Kasumi-1 (cell line): Measurements from ENCODE around the gene UBAC2.
"Not testable (repeated sequence)": the region's sequence is repeated elsewhere in the genome, so short reads cannot be mapped to it uniquely, and the experiment has no call there.

Source experiments
- DNase-seq, 2 experiments: peaks; one replicate each; lab custom pipeline; 2025; lab: John Stamatoyannopoulos, UW

Gene UBAC2

DNA sequence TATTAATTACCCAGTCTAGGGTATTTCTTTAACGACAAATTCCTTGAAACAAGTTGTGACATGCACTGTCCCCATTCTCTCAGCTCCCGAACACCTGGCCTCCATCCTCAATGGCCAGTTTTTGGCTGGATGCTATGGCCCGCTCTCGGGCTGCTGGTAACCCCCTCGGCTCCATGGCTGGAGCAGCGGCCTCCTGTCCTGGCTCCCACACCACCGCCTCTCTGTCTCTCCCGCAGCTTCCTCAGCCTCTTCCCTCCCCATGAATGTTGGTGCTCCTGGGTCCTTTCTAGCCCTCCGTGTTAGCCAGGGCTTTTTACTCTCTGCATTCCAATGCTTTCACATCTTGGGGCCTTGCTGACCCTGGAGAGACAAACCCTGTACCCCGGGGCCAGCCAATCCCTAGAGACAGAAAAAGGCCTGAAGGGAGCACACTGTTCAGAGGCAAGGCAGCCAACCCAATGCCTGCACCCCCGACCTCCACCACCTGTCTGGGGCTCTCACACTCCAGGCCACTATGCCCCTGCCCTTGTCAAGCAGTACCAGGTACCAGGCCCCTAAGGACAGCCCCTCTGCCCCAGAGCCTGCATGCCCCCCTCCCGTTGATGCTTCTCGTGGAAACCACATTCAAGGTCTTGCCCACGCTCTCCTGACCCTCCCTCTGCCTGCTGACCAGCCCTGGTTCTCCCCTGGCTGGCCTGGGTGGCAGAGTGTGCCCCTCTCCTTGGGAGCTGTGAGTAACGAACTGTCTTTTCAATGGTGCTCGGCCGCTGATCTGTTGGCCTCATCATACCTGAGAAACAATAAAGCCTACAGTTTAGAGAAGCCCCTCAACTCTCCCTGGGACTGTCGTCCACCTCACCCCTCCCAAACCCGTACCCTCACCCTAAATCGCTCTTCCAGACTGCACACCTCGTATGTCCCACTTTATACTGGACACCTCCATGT, 193.4 kb downstream of the UBAC2 start:
- no peak for DNase-seq

DNA sequence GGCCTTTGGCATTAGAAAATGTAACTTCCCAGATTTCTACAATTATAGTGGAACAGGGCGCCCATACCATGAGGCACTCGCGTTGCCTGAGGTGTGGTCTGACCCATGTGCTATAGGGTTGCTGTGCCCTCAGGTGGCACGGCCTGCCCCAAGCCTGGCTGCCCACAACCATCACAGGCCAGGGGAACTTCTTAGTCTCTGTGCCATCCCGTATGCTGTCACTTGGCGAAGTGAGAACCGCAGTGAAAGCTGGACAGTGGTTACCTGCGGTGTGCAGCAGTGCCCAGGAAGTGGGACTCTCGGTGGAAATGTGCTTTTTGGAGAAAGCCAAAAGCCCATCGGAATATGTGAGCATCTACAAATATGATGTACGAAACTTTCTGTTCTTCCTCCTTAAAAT, 194.8 kb downstream of the UBAC2 start:
- no peak for DNase-seq

DNA sequence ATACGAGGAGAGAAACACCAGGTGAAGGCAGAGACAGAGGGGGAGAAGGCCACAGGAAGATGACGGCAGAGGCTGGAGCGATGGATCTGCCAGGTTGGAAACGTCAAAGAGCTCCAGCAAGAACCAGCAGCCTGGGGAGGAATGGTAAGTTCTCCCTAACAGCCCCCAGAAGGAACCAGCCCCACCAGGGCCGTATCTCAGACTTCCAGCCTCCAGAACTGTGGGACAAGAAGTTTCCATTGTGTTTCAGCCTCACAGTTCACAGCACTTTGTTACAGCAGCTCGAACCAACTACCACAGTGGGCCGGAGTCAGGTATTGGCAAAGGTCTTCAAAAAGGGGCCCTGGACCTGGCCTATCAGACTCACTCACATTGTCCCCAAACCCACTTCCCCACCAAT, 195.8 kb downstream of the UBAC2 start:
- no peak for DNase-seq

DNA sequence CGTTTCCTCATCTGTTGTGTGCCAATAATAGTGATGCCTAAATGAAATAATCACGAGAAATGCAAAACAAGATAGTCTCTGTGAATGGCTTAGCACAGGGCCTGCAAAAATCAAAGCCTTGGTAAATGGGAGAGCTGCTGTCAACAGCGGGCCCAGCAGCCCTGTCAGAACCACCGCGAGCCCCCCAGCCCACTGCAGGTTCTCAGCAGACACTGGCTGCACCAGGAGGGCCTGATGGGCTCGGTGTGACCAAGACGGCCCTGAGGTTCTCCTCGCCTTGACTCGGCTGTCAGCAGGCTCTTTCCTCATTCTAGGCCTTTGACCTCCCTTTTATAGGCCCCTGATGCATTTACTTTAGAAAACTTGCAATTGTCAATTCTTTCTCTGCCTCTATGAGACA, 197.4 kb downstream of the UBAC2 start:
- DNase-seq, result no peak

DNA sequence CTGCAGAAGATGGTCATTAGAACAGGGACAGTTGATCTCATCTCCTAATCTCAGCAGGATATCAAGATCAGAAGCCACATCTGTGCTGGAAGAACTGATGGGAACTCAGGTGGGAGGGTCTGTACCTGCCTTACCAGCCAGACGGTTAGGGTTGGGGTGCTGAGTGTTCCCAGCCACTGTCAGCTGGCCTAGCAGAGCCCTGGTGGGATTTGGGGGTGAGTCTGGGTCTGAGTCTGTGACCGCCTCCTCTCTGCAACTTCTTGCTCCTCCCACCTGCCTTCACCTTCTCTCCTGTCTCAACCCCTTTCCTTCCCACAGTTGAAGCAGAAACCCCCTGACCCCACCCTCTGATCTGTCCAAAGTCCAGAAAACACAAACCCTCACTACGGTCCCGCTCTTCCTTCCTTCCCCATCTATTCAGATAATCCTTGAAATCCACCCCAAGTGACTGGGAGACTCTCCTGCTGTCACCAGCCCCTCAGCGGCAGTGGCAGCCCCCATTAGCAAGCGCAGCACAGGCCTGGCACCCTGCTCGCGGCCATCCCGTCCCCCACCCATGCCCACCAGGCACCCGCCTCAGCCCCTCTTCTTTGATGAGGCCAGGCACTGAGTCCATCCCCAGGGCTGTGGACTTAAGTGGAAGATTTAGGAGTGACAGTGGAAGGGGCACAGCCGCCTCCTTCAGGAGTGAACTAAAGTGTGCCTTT, 198.4 kb downstream of the UBAC2 start:
- no peak for DNase-seq

DNA sequence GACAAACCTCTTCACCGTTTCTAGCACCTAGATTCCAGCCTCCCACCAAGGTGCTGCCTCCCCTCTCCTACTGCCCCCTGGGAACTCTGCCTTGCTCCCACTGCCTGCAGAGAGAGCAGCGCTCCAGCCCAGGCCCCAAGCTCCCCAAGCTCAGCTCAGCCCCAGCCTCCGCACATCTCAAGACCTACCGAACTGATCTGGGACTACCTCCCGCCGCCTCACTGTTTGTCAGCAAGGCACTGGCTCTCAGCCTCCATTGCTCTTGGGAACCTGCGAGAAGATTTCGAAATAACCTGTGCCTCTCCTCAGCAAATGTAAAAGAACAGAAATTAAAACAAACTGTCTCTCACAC, 198.9 kb downstream of the UBAC2 start:
- no peak for DNase-seq

DNA sequence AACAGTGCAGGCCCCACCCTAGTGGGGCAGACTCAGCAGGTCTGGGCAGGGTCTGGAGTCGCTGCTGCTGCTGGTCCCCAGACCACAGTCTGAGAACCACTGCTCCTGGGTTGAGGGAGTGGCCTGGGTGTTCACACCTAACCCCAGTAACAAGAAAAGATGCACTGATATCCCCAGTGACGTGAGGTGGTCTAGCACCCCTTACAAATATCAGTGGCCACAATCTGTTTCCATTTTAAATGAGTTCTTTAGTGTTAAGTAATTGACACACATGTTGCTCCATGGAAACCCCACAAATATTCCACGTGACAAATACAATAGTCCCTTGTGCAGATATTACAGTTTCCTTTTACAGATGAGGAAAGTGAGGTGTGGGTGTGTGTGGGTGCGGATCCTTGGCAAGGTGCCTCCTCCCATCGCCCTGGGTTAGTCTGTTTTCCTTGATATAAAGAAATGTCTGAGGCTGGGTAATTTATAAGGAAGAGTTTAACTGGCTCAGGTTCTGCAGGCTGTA, 202.9 kb downstream of the UBAC2 start:
- DNase-seq, result no peak

DNA sequence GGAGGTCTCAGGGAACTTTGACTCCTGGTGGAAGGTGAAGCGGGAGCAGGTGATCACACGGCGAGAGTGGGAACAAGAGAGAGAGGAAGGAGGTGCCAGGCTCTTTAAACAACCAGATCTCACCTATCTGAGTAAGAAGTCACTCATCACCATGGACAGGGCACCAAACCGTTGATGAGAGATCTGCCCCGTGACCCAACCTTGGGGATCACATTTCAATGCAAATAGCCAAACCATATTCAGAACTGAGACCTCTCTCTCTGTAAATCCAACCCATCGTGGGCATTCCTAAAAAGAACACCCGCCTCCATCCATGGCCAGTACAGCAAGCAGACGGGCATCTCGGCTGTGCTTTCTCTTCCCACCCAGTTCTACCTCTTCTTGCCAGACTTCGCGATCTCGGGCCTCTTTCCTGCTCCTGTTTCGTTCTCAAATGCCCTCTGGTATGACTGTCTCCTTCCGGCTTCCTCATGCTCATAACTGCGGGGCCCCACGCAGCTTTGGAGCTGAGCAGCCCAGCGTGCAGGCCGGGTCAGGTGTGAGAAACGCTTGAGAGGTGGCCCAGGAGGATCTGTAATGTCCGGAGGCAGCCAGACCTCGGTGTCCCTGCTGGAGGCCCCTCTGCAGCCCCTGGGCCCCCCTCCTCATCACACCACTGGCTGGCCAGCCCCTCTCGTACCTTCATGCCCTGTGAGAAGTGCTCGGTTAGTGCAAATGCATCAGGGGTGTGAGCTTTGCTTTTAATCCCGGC, 203.5 kb downstream of the UBAC2 start:
- DNase-seq, result no peak

DNA sequence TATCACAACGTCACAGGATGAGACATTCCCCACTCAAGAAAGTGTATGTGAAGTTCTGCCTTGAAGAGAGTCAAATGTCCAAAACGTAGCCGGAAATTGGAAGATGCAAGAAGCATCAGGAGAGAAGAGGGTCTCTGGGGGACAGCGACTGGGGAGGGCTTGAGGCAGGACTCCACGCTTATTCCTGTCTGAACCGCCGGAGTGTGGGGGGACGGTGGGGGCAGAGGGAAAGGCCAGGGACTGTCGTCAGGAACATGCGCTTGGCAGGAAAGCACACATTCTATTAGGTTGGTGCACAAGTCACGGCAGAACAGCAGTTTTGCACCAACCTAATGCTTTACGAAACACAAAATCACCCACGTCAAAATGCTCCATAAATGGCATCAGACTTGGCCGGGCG, 205.3 kb downstream of the UBAC2 start:
- DNase-seq, result no peak

DNA sequence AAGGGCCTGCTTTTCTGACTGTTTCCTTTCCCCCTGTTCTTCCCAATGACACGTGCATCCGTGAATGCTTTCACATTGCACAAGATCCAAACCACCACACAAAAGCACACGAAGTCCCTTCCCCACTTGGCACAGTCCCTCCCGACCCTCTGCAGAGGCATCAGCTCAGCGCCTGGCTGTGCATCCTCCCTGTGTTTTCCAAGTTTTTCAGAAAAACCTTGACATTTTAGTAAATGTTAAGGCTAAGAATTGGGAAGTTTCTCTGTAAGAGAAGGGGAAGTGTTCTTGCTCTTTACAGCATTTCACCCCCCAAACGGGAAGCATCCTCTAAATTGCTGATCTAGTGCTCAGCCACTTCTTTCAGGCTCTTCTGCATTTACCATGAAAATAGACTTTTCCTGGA, 206.1 kb downstream of the UBAC2 start:
- peak; percentile 70 to 80 for DNase-seq

DNA sequence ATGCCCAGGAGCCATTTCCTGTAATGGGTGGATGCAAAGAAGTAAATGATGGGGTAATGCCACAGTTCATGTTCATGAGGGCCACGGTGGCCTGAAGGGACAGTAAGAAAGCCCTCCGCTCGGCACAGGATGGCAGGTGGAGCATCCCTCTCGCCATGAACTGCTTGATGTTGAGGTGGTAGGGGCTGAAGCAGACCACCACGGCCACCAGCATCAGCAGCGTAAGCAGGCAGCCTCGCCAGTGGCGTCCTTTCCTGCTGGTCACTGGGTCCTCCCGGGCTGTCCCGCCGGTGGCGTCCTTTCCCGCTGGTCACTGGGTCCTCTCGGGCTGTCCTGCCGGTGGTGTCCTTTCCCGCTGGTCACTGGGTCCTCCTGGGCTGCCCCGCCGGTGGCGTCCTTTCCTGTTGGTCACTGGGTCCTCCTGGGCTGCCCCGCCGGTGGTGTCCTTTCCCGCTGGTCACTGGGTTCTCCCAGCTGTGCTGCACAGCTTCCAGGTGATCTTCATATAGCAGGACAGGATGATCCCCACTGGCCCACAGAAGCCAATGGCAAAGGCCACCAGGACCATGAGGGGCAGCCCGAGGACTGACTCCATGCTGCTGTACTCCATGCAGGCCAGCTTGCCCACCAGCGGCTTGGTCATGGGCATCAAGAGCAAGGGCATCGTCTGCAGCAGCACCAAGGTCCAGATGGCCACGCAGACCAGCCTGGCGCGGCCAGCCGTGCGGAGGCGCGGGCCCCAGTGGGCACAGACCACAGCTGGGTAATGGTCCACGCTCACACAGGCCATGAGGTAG, 207.4 kb downstream of the UBAC2 start:
- no peak for DNase-seq

DNA sequence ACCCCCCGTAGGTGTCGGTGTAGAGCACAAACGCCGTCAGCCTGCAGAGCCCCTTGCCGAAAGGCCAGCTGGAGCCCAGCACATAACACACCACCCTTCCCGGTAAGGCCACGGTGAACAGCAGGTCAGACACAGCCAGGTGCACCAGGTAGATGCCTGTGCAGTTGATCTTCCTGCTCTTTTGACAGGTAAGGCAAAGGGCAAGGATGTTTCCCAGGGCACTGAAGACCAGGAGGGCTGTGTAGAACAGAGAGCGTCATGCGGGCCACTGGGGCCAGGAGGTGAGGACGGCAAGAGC, 208.0 kb downstream of the UBAC2 start:
- no peak for DNase-seq

DNA sequence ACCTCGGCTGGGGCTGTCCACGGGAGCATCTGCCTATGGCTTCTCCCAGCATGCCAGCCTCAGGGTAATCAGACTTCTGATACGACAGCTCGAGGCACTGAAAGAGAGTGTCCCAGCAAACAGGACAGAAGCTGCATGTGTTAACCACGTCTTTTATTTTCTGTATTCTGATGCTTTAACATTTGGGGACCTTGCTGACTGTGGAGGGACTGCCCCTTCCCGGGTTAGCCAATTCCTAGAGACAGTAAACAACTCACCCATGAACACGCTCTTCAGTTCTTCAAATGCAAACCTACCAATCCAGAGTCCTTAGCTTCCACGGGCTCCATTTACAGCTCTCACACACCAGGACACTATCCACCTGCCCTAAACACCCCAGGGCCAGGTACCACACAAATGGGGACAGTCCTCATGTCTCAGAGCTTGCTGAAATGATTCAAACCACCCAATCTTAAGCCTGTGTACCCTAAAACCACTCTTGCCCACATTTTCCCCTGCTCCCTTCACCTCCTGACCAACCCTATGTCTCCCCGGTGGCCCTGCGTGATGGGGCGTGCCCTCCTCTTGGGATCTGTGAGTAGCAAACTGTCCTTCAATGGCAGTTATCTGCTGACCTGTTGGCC, 208.9 kb downstream of the UBAC2 start:
- not testable (repeated sequence) for DNase-seq

DNA sequence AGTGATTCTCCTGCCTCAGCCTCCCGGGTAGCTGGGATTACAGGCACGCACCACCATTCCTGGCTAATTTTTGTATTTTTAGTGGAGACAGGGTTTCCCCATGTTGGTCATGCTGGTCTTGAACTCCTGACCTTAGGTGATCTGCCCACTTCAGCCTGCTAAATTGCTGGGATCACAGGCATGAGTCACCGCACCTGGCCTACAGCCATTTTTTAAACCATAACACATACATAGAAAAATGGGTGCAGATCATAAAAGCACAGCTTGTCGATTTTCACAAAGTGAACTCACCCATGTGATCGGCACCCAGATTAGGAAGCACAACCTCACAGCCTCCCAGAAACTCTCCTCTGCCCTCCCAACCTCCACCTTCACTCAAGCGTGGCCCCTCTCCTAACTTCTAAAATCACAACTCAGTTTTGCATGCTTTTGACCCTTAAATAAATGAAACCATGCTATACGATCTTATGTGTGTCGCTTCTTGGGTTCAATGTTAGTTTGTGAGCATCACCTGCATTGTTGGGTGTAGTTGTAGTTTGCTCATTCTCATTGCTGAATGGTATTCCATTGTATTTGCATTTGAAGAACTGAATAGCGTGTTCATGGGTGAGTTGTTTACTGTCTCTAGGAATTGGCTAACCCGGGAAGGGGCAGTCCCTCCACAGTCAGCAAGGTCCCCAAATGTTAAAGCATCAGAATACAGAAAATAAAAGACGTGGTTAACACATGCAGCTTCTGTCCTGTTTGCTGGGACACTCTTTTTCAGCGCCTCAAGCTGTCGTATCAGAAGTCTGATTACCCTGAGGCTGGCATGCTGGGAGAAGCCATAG, 210.2 kb downstream of the UBAC2 start:
- DNase-seq, result not testable (repeated sequence)

DNA sequence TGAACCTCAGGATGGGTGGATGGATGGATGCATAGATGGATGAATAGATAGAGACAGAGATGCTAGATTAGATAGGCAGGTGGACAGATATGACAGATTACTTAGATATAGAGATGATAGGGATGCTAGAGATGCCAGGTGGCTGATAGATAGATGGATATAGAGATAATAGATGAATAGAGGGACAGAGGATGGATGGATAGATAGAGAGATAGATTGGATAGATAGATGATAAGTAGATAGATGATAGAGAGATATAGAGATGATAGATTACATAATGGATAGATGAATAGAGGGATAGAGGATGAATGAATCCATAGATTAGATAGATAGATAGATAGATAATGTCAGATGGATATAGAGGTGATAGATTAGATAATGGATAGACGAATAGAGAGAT, 212.2 kb downstream of the UBAC2 start:
- DNase-seq, result no peak

DNA sequence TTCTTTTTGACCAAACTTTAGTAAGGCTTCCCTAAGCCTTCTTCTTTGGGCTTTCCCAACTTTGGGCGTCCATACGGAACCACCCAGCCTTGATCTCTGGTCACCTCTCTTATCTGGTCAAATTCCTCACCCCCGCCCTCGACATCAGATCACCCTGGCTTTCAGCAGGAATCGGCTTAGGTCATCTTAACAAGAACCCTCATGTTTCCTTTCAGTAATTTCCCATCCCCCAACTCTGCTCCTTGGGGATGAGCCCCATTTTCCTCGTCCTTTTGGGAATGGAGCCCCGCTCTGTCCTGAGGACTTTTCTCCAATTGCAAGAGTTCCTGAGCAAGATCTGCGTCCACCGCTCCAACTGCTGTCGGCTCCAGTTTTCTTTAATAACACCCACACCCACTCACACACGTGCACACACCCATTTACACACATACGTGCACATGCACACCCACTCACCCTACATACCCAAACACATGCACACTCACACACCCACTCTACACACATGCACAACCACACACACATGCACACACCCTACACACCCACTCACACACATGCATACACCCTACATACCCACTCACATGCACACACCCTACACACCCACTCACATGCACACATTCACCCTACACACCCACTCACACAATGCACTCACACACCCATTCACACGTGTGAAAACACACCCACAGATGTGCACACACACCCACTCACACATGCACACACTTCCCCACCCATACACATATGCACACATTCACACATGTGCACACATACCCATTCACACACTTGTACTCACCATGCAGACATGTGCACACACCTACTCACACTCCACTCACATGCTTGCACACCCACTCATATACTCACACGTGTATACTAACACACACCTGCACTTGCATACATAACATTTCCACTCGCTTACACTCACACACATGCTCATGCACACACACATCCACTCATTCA, 213.7 kb downstream of the UBAC2 start:
- no peak for DNase-seq

DNA sequence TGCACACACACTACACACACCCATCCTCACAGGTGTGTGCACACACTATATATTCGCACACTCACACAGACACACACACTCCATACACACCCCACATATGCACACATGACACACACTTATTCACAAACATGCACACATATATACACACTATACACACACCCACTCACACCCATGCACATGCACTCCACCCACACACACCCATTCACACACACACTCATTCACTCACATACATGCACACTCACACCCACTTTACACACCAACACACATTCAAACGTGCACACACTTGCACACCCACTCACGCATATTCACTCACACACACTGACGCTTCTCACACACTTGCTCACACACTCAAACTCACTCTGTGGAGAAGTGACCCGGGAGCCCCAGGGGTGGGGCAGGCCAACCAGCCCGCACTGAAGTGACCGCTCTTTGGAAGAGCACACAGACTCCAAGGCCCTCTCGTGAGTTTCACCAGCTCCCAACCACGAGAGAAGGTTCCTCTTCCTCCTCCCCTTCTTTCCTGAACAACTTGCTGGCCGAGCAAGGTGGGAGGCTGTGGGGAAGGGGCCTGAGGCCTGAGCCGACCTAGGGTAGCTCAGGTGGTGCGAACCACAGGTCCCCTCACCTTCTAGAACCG, 214.5 kb downstream of the UBAC2 start:
- no peak for DNase-seq

DNA sequence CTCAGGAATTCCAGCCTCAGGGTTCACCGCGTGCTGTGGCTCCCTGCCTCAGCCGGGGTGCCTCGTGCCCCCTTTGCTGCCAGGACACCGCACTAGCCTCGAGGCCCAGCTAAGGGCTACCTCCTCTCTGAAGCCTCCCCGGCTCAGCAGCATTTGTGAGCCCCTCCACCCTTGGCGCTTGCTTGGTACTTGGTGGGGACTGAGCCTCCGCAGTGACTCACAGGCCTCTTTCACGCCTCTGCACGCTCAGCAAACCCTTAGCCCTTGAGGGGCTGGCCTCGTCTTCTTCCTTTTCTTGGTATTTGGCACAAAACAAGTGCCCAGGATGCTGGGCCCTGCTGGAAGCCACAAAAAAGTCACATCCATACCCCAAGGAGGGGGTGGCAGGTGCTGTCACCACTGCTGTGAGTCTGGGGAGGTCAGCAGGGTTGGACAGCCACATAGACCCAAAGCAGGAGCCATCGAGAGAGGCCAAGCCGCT, 215.2 kb downstream of the UBAC2 start:
- no peak for DNase-seq
